ENCODE data around the gene CYP51A1.
A peak's percentile ranks its signal among the peaks of the same experiment; 100 is the strongest.
"Not testable (repeated sequence)": the region's sequence is repeated elsewhere in the genome, so short reads cannot be mapped to it uniquely, and the experiment has no call there.

CYP51A1 gene

GRCh38 chr7:92134271-92135051 is at the start of gene CYP51A1:
Gene CYP51A1, minus strand, starts transcription at chr7:92134477. Its CDS starts 113 bp downstream, at chr7:92134364.
- DNase-seq = peak; percentile 92

DNA sequence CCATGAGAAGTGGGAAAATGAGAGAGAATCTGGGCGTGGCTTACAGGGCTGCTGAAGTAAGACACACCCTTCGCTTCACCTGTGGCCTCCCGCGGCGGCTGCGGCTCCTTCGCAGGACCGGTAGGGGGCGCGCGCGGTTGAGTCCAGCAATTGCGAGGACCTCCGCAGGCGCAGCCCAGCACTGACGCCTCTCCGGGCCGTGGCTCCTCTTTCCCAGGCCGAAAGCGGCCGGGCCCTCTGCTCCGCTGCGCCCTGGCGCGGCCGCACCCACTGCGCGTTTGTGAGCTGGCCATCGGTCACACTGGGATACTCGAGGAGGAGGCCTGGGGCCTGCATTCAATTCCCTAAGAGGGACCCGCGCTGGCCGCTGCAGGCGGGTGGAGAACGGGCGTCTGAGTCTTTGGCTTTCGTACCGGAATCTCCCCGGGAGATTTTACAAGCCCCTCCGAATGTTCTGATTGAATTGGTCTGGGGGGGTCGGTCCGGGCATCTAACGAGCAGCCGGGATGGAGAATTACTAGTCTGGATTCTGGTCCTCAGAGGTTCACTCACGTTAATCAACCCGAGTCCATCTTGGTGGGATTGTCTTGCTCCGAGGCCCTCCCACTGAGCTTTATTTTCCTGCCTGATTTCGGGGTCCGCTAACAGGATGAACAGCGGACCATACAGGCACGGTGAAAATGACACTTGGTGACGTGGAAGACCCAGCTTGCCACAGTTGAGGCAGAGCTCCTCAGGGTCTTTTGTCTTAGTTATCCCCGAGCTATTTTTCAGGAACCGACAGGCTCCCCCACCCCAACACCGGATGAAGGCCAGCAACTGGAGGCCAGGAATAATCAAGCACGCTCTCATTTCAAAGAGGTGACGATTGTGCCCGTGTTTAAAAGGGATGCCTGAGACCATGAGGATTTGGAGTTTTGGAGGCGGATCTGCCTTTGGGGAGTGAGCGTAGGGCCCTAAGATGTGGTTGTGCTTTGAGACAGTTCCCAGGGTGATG is 44.9 kb upstream of the CYP51A1 start, which contains the start of gene LRRD1:
Gene LRRD1, minus strand, starts transcription at position 215 of the 997 bp plus-strand sequence. CDS start 13,940 bp downstream, outside the sequence.
- DNase-seq = peak; percentile 87

- no peak for DNase-seq
These were observed 43.1 kb upstream of the CYP51A1 start for GRCh38 chr7:92177362-92177761.

DNA sequence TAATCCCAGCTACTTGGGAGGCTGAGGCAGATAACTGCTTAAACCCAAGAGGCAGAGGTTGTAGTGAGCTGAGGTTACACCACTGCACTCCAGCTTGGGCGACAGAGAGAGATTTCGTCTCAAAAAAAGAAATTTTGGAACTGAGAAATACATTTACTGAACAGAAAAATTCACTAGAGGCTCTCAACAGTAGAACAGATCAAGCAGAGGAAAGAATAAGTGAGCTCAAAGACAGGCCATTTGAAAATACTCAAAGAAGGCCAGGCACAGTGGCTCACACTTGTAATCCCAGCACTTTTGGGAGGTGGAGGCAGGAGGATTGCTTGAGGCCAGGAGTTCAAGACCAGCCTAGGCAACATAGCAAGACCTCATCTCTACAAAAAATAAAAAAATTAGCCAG is 35.3 kb upstream of the CYP51A1 start:
- DNase-seq = not testable (repeated sequence)

GRCh38 chr7:92161271-92161670 is 27.0 kb upstream of the CYP51A1 start:
- no peak for DNase-seq

- no peak for DNase-seq
These were observed 24.6 kb upstream of the CYP51A1 start for GRCh38 chr7:92158660-92159575.

GRCh38 chr7:92156990-92157389 is 22.7 kb upstream of the CYP51A1 start:
- no peak for DNase-seq

DNA sequence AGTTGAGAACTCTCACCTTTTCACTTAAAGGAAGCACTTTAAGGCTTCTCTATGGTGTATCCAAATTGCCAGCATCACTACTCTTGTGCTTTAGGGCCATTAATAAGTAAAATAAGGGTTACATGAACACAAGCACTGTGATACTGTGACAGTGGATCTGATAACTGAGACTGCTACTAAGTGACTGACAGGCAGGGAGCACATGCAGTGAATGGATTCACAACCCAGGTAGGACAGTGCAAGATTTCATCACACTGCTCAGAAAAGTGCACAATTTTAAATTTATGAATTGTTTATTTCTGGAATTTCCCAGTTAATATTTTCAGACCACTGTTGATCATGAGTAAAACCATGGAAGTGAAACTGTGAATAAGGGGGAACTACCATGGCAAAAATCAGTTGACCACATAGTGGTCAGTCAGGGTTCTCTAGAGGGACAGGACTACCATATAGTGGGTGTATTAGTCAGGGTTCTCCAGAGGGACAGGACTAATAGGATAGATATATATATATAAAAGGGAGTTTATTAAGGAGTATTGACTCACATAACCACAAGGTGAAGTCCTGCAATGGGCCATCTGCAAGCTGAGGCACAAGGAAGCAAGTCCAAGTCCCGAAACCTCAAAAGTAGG is 20.9 kb upstream of the CYP51A1 start:
- DNase-seq = no peak

GRCh38 chr7:92150450-92151017 is 16.3 kb upstream of the CYP51A1 start:
- no peak for DNase-seq

DNA sequence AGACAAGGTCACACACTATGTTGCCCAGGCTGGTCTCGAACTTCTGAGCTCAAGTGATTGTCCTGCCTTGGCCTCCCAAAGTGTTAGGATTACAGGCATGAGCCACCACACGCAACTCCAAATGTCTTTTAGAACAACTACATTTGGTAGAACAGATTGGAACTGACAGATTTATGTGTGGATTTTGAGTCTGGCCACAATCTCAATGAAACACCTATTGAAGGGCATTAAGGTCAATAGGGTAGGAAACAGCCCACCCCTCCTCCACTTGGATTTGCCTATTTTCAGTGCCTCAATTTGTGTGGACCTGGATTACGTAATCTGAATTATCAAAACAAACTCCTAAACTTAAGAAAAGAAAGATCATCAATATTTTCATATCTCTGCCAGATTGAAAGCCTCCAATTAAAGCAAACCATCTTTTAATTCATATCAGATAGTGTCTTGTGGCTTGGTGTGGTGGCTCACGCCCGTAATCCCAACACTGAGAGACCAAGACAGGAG is 15.5 kb upstream of the CYP51A1 start:
- no peak for DNase-seq

DNA sequence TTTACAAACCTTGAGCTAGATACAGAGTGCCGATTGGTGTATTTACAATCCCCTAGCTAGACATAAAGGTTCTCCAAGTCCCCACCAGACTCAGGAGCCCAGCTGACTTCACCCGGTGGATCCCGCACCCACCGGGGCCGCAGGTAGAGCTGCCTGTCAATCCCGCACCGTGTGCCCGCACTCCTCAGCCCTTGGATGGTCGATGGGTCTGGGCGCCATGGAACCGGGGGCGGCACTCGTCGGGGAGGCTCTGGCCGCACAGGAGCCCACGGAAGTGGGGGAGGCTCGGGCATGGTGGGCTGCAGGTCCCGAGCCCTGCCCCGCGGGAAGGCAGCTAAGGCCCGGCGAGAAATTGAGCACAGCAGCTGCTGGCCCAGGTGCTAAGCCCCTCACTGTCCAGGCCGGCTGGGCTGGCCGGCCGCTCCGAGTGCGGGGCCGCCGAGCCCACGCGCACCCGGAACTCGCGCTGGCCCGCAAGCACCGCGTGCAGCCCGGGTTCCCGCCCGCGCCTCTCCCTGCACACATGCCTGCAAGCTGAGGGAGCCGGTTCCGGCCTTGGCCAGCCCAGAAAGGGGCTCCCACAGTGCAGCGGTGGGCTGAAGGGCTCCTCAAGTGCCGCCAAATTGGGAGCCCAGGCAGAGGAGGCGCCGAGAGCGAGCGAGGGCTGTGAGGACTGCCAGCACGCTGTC is 9.1 kb upstream of the CYP51A1 start:
- not testable (repeated sequence) for DNase-seq

DNA sequence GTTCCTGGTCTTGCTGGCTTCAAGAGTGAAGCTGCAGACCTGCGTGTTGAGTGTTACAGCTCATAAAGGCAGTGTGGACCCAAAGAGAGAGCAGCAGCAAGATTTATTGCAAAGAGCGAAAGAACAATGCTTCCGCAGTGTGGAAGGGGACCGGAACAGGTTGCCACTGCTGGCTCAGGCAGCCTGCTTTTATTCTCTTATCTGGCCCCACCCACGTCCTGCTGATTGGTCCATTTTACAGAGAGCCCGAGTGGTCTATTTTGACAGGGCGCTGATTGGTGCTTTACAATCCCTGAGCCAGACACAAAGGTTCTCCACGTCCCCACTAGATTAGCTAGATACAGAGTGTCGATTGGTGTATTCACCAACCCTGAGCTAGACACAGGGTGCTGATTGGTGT is 8.5 kb upstream of the CYP51A1 start:
- DNase-seq = not testable (repeated sequence)

DNA sequence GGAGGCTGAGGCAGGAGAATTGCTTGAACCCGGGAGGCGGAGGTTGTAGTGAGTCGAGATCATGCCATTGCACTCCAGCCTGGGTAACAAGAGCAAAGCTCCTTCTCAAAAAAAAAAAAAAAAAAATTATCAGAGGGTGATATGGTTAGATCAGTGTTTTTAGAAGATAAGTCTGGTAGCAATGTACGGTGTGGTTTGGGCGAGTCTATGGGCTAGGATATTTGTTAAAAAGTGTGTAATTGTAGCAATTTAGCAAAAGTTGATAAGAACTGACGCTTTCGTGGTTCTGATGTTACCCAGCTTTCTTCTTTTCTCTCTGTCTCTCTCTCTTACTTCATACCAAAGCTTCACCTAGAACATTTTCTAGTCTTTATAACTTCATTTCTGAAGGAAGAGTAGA is 6.9 kb upstream of the CYP51A1 start:
- no peak for DNase-seq

GRCh38 chr7:92137557-92137956 is 3.3 kb upstream of the CYP51A1 start:
- DNase-seq = no peak

DNA sequence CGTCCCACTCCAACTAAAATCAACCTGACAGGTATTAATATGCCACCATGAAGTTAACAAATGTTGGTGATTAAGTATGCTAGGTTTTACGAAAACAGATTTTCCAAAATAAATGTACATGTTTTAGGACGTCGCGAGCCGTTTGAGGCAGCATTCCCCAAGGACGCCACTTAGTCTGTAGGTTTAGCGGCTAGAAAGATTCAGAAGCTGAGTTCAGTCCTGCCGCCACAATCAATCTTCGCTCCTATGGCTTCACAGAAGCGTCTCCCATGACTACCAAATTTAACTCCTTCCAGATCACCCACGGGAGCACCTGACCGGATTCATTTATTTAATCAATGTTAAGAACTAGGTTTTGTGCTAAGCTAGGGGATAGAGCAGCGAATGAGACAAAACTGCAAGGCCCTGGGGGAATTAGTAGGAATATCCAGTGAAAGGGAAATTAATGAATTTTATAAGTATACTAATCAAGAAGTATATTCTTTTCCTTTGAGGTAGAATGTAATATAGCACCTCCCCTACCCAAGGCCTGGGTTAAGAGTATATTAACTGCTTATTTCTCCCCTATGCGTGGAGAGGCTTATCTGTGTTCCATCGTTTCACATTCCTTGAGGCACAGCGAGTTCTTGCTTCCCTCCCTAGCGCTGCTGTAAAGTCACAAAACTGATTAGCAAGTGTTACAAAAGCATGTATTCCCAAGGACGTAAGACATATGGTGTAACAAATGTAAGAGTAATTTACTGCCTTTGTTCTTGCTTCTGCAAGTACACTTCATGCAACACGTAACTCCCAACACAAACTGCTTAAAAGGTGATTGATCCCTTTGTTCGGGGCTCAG is 994 bp upstream of the CYP51A1 start:
- no peak for DNase-seq

- DNase-seq = peak; percentile 72
These were observed 473 bp downstream of the CYP51A1 start for GRCh38 chr7:92133737-92134270.

DNA sequence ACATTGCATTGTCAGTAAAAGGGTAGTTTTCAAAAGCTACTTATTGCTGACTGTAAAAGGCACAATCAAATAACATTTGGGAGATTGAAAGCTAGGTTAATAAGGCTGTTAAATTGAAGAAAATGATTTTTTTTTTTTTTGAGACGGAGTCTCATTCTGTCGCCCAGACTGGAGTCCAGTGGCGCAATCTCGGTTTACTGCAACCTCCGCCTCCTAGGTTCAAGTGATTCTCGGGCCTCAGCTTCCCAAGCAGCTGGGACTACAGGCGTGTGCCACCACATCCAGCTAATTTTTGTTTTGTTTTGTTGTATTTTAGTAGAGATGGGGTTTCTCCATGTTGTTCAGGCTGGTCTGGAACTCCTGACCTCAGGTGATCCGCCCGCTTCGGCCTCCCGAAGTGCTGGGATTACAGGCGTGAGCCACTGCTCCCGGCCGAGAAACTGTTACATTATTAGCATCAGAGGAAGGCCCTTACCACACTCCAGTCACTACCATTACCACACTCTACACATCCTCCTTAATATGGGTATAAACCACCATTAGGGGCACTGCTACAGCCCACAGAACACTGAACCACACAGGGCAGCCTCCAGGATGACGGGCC is 1.0 kb downstream of the CYP51A1 start:
- no peak for DNase-seq

GRCh38 chr7:92131764-92132330 is 2.4 kb downstream of the CYP51A1 start:
- DNase-seq = no peak

- no peak for DNase-seq
These were observed 3.2 kb downstream of the CYP51A1 start for GRCh38 chr7:92131093-92131492.

Measured in CD4-positive, alpha-beta T cell treated with Interleukin-15 for 1 hour (primary cell).